Nephron progenitor cell (in vitro differentiated cells): ENCODE data around the gene C5orf52.
"Not testable (repeated sequence)": the region's sequence is repeated elsewhere in the genome, so short reads cannot be mapped to it uniquely, and the experiment has no call there.

Experiments
- DNase-seq: peaks from one replicate; pipeline ENCODE4 v3.0.0; 2021
- H3K27ac Mint-ChIP-seq: 2 replicates; pipeline ENCODE4 v1.8.0; 2021; ENCODE audit warnings: mild to moderate bottlenecking, moderate library complexity, mixed read lengths
- H3K27me3 Mint-ChIP-seq: 2 replicates; pipeline ENCODE4 v1.8.0; 2021; ENCODE audit warnings: mild to moderate bottlenecking, low read depth, mixed read lengths; ENCODE audit not compliant: poor library complexity
- H3K36me3 Mint-ChIP-seq: 2 replicates; pipeline ENCODE4 v1.8.0; 2021; ENCODE audit warnings: low read depth, mixed read lengths
- H3K4me1 Mint-ChIP-seq: 2 replicates; pipeline ENCODE4 v1.8.0; 2021; ENCODE audit warnings: mixed read lengths
- H3K4me3 Mint-ChIP-seq: 2 replicates; pipeline ENCODE4 v1.8.0; 2021; ENCODE audit warnings: mild to moderate bottlenecking, moderate library complexity, mixed read lengths
- H3K9me3 Mint-ChIP-seq: 2 replicates; pipeline ENCODE4 v1.8.0; 2021; ENCODE audit warnings: mild to moderate bottlenecking, moderate library complexity, mixed read lengths
- CTCF ChIP-seq: fragments of 200-600 bp; sonication (generic); IDR thresholded peaks from 2 replicates; pipeline ENCODE4 v1.5.0; 2021; ENCODE audit warnings: antibody characterized with exemption

Gene C5orf52

DNA sequence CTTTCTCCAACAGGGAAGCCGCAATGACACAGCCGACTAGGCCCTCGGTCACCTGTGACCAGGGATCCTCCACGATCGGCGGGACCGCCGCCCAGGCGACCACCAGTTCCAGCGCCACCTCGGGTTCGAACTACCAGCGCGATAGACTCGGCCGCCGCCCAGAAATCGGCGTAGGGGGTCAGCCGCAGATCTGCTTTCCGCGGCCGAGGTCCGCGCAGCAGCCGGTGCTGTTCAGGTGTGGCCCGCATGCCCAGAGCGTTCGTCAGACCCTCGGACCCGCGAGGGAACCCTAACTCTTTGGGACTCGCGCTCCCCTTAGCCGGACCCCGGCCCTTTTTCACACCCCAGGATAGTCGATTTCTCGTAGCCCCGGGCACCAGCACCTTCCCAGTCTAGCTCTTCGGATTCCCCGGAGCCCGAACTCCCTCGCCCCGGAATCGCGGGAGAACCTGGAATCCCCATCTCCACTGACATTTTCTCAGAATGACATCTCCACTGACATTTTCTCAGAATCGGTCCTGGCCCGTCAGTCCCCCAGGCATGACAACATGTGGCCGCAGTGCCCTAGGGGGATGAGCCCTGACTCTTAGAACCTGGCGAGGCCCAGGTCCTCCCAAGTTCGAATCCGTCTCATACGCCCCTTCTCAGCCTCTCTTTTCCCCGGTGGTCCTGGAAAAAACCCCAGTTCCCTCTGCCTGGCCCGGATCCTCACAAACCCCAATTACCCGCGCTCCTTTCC is 428 bp downstream of the C5orf52 start:
- no peak for DNase-seq
- H3K4me1 Mint-ChIP-seq, result peaks cover 10% of the 10 kb centered on the region
- no peak overlapping the region for H3K27ac Mint-ChIP-seq
- no peak for TF ChIP-seq CTCF
- peaks cover 5% of the 10 kb centered on the region for H3K36me3 Mint-ChIP-seq
- peaks cover 23% of the 10 kb centered on the region for H3K9me3 Mint-ChIP-seq
- H3K4me3 Mint-ChIP-seq, result peak overlapping the region; percentile 90
- H3K27me3 Mint-ChIP-seq, result peaks cover 49% of the 10 kb centered on the region

DNA sequence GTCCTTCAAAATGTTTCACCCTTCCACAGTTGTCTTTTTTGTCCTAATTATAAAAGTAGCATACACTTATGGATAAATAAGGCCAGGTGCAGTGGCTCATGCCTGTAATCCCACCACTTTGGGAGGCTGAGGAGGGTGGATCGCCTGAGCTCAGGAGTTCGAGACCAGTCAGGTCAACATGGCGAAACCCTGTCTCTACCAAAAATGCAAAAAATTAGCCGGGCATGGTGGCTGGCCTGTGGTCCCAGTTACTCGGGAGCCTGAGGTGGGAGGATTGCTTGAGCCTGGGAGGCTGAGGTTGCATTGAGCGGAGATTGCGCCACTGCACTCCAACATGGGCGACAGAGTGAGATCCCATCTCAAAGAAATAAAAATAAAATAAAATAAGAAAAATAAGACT is 1.6 kb downstream of the C5orf52 start:
- Mint-ChIP-seq H3K27ac (no peak overlapping the region), H3K36me3 (peaks cover 5% of the 10 kb centered on the region), H3K4me3 (no peak overlapping the region), H3K27me3 (peaks cover 52% of the 10 kb centered on the region), H3K4me1 (peaks cover 10% of the 10 kb centered on the region), H3K9me3 (peaks cover 23% of the 10 kb centered on the region)
- DNase-seq, result no peak
- no peak for TF ChIP-seq CTCF

DNA sequence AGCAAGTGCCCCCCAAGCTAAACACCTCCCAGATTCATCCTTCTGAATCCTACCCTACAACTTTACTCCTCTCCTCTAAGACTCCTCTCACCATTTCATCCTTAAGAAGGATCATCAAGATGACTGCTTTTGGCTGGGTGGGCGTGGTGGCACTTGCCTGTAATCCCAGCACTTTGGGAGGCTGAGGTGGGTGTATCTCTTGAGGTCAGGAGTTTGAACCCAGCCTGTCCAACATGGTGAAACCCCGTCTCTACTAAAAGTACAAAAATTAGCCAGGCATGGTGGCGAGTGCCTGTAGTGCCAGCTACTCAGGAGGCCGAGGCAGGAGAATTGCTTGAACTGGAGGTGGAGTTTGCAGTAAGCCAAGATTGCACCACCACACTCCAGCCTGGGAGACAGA is 3.0 kb downstream of the C5orf52 start:
- H3K4me1 Mint-ChIP-seq, DNase-seq, H3K36me3 Mint-ChIP-seq, H3K4me3 Mint-ChIP-seq, H3K27ac Mint-ChIP-seq: not testable (repeated sequence)
- peaks cover 43% of the 10 kb centered on the region for H3K27me3 Mint-ChIP-seq
- peaks cover 23% of the 10 kb centered on the region for H3K9me3 Mint-ChIP-seq

- no peak for DNase-seq
- Mint-ChIP-seq H3K27me3 (peaks cover 22% of the 10 kb centered on the region), H3K4me3 (no peak overlapping the region), H3K9me3 (no peaks in the 10 kb centered on the region), H3K27ac (no peak overlapping the region), H3K36me3 (no peaks in the 10 kb centered on the region), H3K4me1 (no peaks in the 10 kb centered on the region)
- TF ChIP-seq CTCF, result no peak
These were observed 6.6 kb downstream of the C5orf52 start for GRCh38 chr5:157677931-157678330.

GRCh38 chr5:157679801-157680200 is 8.5 kb downstream of the C5orf52 start:
- Mint-ChIP-seq H3K4me3 (no peak overlapping the region), H3K27ac (no peak overlapping the region), H3K27me3 (peaks cover 13% of the 10 kb centered on the region), H3K36me3 (no peaks in the 10 kb centered on the region), H3K4me1 (no peaks in the 10 kb centered on the region), H3K9me3 (no peaks in the 10 kb centered on the region)
- TF ChIP-seq CTCF, result no peak
- no peak for DNase-seq

GRCh38 chr5:157680239-157680638 is 8.9 kb downstream of the C5orf52 start:
- no peak for DNase-seq
- no peaks in the 10 kb centered on the region for H3K36me3 Mint-ChIP-seq
- no peak for TF ChIP-seq CTCF
- H3K4me1 Mint-ChIP-seq, result no peaks in the 10 kb centered on the region
- H3K4me3 Mint-ChIP-seq, result no peak overlapping the region
- no peaks in the 10 kb centered on the region for H3K9me3 Mint-ChIP-seq
- peaks cover 13% of the 10 kb centered on the region for H3K27me3 Mint-ChIP-seq
- H3K27ac Mint-ChIP-seq, result no peak overlapping the region
